Testis (tissue), 3 donors: ENCODE results near the gene ZNF574. TPM values are rescaled to one million over a fixed set of nuclear protein-coding genes. Genes with fewer than 3 reads are reported as not detected.
A peak's percentile ranks its signal among the peaks of the same experiment; 100 is the strongest.

ENCODE experiments used
- DNase-seq: peaks from one replicate; pipeline ENCODE4 v3.0.0-alpha.2; 2019
- H3K27ac ChIP-seq, 2 donors: fragments of 200-600 bp; sonication (generic); one replicate each; pipeline ENCODE4 v1.5.1; 2019
- H3K27me3 ChIP-seq: fragments of 200-600 bp; sonication (generic); one replicate; pipeline ENCODE4 v1.5.1; 2019
- H3K36me3 ChIP-seq: fragments of 200-600 bp; sonication (generic); one replicate; pipeline ENCODE4 v1.5.1; 2017; ENCODE audit warnings: low read depth; ENCODE audit errors: missing control alignments
- H3K4me1 ChIP-seq: fragments of 200-600 bp; sonication (generic); one replicate; pipeline ENCODE4 v1.5.1; 2019
- H3K4me3 ChIP-seq, 2 donors: fragments of 200-600 bp; sonication (generic); one replicate each; pipeline ENCODE4 v1.5.1; 2017 to 2019
- H3K9me3 ChIP-seq: fragments of 200-600 bp; sonication (generic); one replicate; pipeline ENCODE4 v1.5.1; 2017
- POLR2A ChIP-seq: fragments of 450-650 bp; IDR thresholded peaks from one replicate; pipeline ENCODE4 v1.6.1; 2017; ENCODE audit warnings: antibody characterized with exemption, mild to moderate bottlenecking, moderate library complexity
- WGBS, 2 donors: methylation state at CpG; one replicate each; pipeline ENCODE4 v1.1.5; 2018; 5-methylcytosine and 5-hydroxymethylcytosine counted together
- intact Hi-C: fragments of 100-400 bp; cut with DNase I; formaldehyde crosslinking; loops from one replicate; pipeline ENCODE4 v1.15.1; 2023; ENCODE audit warnings: low total_unique reads
- polyA plus RNA-seq: library from polyadenylated mRNA; stranded (reverse); fragments of 350-450 nt; fragmentation: Illumina TruSeq; extraction: RNeasy Lipid Tissue Mini Kit (QIAGEN cat#74804); gene quantifications from one replicate; pipeline ENCODE4 v1.2.3, GENCODE V29; 2014; ENCODE audit warnings: low read depth, low replicate concordance; ENCODE audit not compliant: insufficient read depth
- total RNA-seq, 2 donors: library from RNA; depleted of rRNA; stranded (reverse); fragments of >200 nt; gene quantifications; one replicate each; pipeline ENCODE4 v1.2.3, GENCODE V29; 2016
- TF ChIP-seq, protein P1 (sequence below), 3 experiments: fragments of 450-650 bp in 2 of 3; fragments of 200-600 bp in 1 of 3; sonication (generic) in 1 of 3; IDR thresholded peaks; one replicate each; pipeline ENCODE4 v1.5.1; 2016 to 2019; ENCODE audit warnings: antibody characterized with exemption in 3 of 3, mild to moderate bottlenecking in 2 of 3, moderate library complexity in 1 of 3

Gene ZNF574
- total and polyA plus RNA-seq, 3 donors from 2014 or later: 47.4 to 64.8 (median 63.2) TPM

DNA sequence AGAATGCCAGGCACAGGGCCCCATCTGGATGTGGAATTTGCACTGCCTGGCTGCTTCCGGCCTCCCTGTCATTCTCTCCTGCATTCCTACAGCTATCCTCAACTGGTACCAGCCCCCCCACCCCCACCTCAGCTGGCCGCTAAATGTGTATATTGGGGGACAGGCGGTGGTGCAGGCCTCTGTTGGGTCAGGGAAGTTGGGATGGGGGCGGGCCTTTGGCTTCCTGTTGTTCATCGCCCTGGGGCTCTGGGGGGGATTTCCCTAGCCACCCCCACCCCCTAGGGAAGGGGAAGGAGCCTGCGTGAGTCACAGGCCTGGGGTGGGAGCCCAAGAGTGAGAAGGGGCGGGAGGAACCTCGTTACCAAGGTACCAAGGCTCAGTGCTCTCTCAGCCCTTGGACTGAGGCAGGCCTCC, 45.7 kb downstream of the ZNF574 start:
- DNase-seq: peak; percentile 18
- intact Hi-C loops: no loop called here
- no peak overlapping the region for H3K27ac ChIP-seq
- H3K4me3 ChIP-seq: no peak overlapping the region
- H3K4me1 ChIP-seq: no peaks in the 10 kb centered on the region
- 51 to 79% methylated on average over 4 to 8 of the region's 8 CpGs for WGBS, 2 donors
- no peaks in the 10 kb centered on the region for H3K27me3 ChIP-seq
- H3K9me3 ChIP-seq: no peaks in the 10 kb centered on the region
- no peaks in the 10 kb centered on the region for H3K36me3 ChIP-seq
- TF ChIP-seq, protein P1, sequence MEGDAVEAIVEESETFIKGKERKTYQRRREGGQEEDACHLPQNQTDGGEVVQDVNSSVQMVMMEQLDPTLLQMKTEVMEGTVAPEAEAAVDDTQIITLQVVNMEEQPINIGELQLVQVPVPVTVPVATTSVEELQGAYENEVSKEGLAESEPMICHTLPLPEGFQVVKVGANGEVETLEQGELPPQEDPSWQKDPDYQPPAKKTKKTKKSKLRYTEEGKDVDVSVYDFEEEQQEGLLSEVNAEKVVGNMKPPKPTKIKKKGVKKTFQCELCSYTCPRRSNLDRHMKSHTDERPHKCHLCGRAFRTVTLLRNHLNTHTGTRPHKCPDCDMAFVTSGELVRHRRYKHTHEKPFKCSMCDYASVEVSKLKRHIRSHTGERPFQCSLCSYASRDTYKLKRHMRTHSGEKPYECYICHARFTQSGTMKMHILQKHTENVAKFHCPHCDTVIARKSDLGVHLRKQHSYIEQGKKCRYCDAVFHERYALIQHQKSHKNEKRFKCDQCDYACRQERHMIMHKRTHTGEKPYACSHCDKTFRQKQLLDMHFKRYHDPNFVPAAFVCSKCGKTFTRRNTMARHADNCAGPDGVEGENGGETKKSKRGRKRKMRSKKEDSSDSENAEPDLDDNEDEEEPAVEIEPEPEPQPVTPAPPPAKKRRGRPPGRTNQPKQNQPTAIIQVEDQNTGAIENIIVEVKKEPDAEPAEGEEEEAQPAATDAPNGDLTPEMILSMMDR (IDR thresholded peaks at IDR 0.05): no peak
- TF ChIP-seq POLR2A: no peak

DNA sequence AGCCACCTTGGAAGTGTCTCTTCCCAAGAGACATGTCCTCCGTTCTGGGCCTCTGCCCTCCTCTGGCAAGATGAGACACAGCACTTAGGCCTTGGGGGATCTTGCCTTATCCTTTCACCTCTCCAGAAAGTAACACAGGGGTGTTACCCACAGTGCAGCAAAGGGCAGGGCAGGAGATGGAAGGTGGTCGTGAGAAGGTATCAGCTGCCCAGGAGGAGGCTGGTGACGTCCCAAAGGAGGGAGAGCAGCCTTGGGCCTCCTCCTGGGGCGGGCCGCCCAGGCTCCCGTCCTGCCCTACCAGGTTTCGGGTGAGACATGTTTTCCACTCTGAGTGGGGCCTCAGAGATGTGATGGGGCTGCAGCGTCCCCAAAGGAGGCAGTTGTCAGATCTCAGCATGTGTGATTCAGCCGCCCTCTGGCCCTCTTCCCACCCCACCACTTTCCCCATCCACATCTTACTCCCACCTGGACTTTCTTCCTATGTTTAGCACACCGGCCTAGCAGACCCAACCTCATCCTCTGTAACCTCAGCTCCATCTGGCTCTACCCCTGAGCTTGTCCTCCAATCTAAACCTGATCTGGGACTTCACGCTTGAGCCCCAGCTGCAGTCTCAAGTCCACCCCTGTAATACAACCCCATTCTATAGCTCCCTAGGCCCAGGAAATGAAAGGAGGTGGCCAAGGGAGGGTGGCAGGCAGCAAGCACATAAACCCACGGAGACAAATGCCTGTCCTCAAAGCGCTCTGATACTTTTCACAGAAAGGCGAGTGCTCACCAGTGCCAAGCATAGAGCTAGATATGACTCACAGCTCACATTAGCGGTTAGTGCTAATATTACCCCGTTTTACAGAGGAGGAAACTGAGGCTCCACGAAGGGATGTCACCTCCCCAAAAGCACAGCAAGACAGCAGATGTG, 47.0 kb downstream of the ZNF574 start:
- Histone ChIP-seq H3K4me3 (no peak overlapping the region), H3K27ac (no peak overlapping the region), H3K36me3 (no peaks in the 10 kb centered on the region), H3K9me3 (no peaks in the 10 kb centered on the region), H3K4me1 (no peaks in the 10 kb centered on the region), H3K27me3 (no peaks in the 10 kb centered on the region)
- intact Hi-C loops: no loop called here
- WGBS, 2 donors: 86 to 87% methylated on average over 17 of the region's 17 CpGs
- no peak for TF ChIP-seq POLR2A
- TF ChIP-seq, protein P1 (IDR thresholded peaks at IDR 0.05): no peak
- DNase-seq: no peak

DNA sequence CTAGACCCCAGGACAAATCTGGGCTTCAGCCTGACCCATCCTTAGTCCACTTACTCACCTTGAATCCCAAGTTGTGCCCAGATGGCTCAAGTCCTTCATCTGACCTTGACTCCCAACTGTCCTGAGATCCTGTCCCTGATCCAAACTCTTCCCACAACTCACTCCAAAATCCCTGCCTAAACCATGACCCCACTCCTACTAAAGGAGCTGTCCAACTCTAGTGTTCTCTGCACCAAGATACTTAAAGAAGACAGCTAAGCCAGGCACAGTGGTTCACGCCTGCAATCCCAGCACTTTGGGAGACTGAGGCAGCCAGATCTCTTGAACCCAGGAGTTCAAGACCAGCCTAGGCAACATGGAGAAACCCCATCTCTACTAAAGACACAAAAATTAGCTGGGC, 47.8 kb downstream of the ZNF574 start:
- TF ChIP-seq POLR2A: no peak
- TF ChIP-seq, protein P1 (IDR thresholded peaks at IDR 0.05): no peak
- Histone ChIP-seq H3K9me3 (no peaks in the 10 kb centered on the region), H3K27ac (no peak overlapping the region), H3K36me3 (no peaks in the 10 kb centered on the region), H3K27me3 (no peaks in the 10 kb centered on the region), H3K4me3 (no peak overlapping the region), H3K4me1 (no peaks in the 10 kb centered on the region)
- 86 to 90% methylated on average over 1 of the region's 1 CpG for WGBS, 2 donors
- DNase-seq: no peak
- intact Hi-C loops: no loop called here

DNA sequence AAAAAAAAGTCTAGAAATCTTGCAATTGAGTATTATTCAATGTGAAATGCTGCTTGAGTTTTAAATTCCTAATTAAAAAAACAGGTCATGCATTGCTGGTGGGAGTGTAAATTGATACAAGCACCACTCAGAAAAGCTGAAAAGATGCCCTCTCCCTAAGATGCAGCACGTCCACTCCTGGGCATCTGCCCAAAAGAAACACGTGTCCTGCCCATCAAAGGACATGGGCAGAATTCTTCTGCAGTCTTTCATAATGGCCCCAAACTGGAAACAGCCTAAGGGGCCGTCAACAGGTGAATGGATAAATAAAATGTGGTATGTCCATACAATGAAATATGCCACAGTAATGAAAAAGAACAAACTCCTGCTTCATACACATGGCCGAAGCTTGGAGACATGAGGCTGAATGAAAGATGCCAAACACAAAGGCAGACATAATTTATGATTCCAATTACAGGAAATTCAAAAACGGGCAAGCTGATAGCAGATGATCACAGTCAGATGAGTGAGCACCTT, 48.5 kb downstream of the ZNF574 start:
- no peak overlapping the region for H3K27ac ChIP-seq
- 63 to 87% methylated on average over 5 of the region's 5 CpGs for WGBS, 2 donors
- intact Hi-C loops: no loop called here
- no peaks in the 10 kb centered on the region for H3K36me3 ChIP-seq
- H3K4me1 ChIP-seq: no peaks in the 10 kb centered on the region
- no peak overlapping the region for H3K4me3 ChIP-seq
- no peaks in the 10 kb centered on the region for H3K9me3 ChIP-seq
- no peaks in the 10 kb centered on the region for H3K27me3 ChIP-seq
- no peak for TF ChIP-seq POLR2A
- TF ChIP-seq, protein P1 (IDR thresholded peaks at IDR 0.05): no peak
- DNase-seq: no peak
